ENCODE measurements around the gene LRRN1.

Gene LRRN1

DNA sequence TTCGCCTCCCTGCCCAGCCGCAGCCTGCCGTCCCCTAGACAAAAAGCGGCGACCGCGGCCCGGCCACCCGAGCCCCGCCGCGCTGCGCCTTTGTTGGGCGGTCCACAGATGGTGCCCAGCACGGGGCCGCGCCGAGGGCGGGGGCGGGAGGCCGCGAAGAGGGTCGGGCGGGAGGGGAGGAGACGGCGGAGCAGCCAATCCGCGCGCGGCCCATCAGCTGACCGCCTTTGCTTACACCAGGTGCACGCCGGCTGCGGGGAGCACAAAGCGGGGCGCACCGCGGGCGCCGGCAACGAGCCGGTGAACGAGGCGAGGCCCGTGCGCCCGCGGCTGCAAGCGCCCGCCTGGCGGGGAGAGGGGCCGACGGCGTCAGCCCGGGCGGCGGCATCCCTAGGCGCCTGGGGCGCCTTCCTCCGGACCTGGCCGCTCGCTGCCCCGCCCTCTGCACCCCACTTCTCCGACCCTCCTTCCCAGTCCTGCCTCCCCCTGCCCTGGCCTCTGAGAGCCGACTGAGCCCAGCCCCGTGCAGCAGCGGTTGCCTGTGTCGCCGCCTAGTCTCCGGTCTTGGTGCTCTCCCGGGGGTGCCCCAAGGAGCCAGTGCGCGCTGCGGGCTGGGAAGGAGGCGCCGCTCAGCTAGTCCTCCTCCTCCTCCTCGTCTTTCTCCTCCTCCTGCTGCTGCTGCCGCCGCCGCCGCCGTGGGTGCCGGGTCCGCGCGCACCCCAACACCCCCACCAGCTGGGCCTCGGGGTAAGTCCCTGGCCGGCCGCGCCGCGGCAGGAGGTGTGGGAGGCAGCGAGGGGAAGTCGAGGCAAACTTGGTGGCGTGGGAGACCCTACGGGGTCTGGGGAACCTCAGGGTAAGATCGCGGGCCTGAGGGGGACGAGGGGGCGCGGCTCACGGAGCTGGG, at the start of gene LRRN1:
TSS of gene LRRN1 (plus strand) at position 259 of the 907 bp plus-strand sequence. CDS start 45,211 bp downstream, outside the sequence.
- peak; percentile 3 for DNase-seq

DNA sequence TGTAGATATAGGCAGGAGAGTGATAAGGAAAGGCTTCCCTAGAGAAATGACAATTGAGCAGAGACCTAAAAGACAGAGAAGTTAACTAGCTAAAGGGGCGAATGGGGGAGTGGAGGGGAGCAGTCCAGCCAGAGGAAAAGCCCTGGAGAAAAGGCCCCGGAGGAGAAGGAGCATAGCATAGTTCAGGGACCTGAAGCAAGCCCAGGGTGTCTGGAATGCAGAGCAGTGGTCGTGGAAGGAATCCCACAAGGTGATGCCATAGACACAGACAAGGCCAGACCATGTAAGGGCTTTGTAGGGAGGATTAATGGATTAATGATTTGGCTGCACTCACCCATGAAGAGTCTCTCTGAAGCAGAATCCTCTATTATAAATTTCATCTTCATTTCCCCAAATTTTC, 45.8 kb upstream of the LRRN1 start:
- no peak for DNase-seq

GRCh38 chr3:3765661-3766060, 33.6 kb upstream of the LRRN1 start:
- DNase-seq, result no peak

DNA sequence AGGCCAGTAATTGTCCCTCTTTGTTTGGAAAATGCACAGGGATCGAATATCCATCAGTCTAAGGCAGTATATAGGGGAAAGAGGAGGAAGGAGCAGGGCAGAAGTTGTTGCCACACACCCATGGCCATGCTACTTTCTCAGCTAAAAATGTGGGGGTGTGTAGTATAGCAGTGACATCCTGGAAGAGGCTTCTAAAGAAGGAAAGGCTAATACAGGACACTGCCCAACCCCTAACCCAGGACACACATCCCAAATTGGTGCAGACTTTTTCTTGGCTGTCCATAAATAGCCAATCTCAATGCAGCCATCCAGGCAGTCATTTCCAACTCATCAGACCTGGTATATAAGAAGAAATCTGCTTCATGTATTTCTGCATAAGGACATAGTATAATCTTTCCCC, 33.1 kb upstream of the LRRN1 start:
- no peak for DNase-seq

- no peak for DNase-seq
Measured at GRCh38 chr3:3771094-3771493, 28.1 kb upstream of the LRRN1 start.

DNA sequence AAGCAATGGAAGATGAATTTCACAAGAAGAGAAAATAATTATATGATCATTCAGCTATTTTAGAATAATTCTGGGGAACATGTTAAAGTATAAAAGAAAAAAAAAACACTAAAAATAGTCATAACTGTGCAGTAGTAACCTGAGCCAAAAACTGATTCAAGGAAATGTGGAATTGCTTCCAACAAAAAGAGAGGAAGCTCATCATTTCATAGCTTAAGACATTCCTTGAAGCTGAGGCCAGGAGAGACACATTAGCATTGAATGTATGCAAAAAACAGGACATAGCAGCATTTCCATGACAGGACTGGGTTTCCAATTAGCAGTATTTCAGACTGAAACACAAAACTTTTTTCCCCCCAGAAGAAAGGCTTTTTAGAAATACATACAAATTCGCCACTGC, 27.7 kb upstream of the LRRN1 start:
- DNase-seq, result no peak

DNA sequence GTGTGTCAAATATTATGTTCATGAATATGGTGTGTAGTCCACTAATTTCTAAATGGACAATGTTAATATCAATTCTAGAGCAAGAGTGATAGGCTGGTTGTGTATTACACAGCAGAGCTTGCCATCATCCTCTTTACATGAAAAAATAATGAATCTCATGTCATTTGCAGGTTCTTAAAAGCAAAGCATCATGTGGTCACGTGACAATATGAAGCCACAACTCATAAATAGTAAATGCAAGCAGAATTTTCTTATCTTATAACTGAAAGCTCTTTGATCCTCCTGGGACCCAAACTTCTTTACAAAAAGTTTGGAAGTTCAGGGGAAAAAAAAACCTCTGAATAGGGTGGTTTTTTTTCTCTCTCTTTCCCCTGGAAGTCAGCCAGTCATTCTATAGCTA, 26.9 kb upstream of the LRRN1 start:
- DNase-seq, result no peak

- DNase-seq, result peak; percentile 56
Measured at GRCh38 chr3:3772920-3773319, 26.3 kb upstream of the LRRN1 start.

DNA sequence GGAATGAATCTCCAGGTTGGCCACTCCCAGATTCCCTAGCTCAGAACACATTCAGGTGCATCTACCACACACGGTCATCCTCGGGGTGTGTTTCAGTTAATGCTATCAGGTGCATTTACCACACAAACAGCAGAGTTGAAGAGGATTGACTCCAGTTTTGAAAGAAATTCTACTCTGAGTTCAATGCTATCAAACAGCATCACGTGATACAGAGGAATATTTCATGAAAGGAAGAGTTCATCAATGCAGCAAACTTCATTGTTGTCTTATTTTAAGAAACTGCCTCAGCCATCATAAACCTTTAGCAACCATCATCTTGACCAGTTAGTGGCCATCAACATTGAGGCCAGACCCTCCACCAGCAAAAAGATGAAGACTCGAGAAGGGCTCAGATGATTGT, 22.6 kb upstream of the LRRN1 start:
- no peak for DNase-seq

DNA sequence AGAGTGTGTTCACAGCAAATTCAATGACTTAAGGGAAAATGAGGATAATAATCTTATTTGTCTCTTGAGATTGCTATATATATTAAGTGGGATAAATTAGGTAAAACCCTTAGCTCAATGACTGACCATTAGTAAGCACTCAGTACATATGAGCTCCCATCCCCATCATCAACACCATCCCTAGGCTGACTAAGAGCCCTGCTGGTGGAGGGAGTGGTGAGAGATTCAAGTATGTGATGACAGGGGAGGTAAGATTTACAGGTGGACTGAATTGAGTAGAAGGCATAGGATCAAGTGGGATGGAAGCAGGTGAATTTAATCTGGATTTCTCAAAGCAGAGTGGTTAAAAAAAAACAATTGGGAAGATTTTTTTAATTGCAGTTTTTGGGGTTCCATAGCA, 21.0 kb upstream of the LRRN1 start:
- no peak for DNase-seq

- no peak for DNase-seq
Measured at GRCh38 chr3:3778641-3779270, 20.5 kb upstream of the LRRN1 start.

DNA sequence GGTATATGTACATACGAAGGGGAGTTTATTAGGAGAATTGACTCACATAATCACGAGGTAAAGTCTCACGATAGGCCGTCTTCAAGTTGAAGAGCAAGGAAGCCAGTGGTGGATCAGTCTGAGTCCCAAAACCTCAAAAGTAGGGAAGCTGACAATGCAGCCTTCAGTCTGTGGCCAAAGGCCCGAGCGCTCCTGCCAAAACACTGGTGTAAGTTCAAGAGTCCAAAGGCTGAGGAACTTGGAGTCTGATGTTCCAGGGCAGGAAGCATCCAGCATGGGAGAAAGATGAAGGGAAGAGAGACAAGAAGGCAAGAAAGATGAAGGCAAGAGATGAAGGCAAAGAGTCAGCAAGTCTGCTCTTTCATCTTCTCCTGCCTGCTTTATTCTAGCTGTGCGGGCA, 16.8 kb upstream of the LRRN1 start:
- no peak for DNase-seq

DNA sequence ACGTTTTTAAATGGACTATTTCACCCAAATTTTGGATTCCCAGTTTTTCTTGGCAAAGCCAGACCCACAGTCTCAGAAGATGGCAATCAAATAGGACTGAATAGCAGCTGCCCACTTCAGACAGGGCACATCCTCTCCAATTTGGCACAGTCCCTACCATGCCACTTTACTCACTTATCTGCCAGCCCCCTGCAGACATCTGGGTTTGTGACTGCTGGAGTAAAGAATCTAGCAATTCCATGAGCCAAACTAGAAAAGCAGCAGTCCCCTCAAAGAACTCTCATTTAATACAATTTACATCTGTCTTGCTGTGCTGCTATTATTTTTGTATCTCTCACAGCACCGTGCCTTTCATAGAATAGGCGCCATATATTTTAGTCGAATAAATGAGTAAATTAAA, 16.0 kb upstream of the LRRN1 start:
- no peak for DNase-seq

DNA sequence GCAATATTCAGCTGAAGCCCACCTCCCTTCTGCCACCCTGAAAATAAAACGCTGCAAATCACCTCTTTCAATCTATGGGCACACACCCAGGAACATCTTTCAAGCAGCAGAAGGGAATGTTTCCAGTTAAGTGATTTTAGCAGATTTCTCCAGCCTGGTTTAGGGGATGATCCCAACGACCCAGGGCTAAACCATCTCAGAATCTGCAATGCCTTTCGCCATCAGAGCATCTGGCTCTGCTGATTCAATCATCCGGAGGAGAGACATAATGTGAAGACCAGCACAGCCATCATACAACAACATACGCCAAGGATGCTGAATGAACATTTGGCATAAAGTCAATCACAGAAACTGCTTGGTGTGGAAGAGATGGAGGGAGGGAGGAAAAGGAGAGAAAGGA, 15.5 kb upstream of the LRRN1 start:
- DNase-seq, result peak; percentile 75

GRCh38 chr3:3792391-3792790, 6.8 kb upstream of the LRRN1 start:
- DNase-seq, result no peak

- no peak for DNase-seq
Measured at GRCh38 chr3:3798631-3799113, 559 bp upstream of the LRRN1 start.

DNA sequence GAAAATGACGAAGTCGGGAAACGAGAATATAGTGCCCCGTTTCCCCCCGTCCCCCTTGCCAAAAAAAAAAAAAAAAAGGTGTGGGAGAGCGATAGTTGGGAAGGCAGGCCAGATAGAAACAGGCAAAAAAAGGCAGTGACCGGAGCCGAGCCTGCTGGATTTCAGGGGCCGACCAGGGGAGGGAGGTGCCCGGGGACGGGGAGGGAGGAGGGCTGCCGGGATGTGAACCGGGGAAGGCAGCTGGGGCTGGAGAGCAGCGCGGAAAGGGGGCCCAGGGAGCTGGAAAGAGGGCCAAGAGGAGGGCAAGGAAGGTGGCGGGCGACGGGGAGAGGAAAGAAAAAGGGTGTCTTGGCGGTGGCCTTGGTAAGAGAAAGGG, 837 bp downstream of the LRRN1 start:
- DNase-seq, result no peak

- DNase-seq, result no peak
Measured at GRCh38 chr3:3800685-3801493, 1.7 kb downstream of the LRRN1 start.

GRCh38 chr3:3801494-3801841, 2.2 kb downstream of the LRRN1 start:
- no peak for DNase-seq

GRCh38 chr3:3802046-3802445, 2.8 kb downstream of the LRRN1 start:
- DNase-seq, result no peak

DNA sequence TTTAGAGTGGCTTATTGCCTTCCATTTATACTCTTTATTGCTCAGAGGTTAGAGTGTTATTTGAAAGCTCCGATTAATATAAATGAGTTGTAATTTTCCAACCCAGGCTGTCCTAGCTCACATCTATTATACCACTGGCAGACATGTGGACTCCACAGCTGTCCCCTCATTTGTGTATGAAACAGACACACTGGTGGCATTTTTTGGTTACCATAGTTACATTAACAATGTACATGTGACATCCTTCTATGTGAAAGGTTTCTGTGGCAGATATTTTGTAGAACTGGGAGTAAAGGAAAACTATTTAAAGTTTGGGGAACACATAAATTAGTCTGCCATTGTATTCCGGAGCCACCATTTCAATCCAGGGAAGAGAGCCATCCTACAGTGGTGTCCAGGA, 5.3 kb downstream of the LRRN1 start:
- DNase-seq, result no peak

DNA sequence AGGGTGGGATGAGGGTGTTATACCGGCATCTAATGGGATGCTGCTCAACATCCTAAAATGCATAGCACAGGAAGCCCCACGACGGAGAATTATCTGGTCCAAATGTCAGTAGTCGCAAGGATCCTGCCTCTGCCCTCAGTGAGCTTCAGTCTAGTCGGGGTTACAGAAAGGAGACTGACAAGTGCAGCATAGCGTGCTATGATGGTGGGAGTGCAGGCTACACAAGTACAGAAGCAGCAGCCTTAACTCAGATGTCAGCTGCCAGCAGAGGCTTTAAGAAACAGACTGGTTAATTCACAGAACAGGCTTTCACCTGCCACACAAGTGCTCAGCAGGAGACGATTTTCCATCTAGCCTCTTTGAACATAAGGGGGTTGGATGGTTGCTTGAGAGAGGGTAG, 6.9 kb downstream of the LRRN1 start:
- no peak for DNase-seq

GRCh38 chr3:3806856-3807255, 7.6 kb downstream of the LRRN1 start:
- no peak for DNase-seq

DNA sequence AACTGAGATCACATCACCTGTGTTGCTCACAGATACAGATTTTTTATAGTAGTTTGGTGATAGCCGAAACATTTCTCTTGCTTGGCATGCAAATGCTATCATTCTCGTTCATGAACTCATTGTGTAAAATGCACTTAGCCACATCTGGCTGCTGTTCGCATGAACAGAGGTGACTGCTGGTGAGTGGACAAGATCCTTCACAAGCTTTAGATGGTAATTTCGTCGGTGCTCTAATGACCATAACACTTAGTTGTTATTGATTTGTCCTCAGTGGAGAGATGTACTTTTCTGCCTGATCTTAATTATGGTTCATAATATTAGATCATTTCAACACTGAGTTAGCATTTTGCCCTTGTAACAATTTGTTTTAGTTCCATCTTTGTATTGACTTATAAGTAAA, 13.8 kb downstream of the LRRN1 start:
- DNase-seq, result no peak
